Osteoblast (primary cell): ENCODE results near the gene RFTN1. TPM values are rescaled to one million over a fixed set of nuclear protein-coding genes. Genes with fewer than 3 reads are reported as not detected.
A peak's percentile ranks its signal among the peaks of the same experiment; 100 is the strongest.

Source experiments
- DNase-seq: peaks from one replicate; pipeline ENCODE4 v3.0.0; 2011; ENCODE audit warnings: low spot score, mixed read lengths; ENCODE audit not compliant: insufficient read length; ENCODE audit errors: missing footprints
- H2AFZ ChIP-seq: 2 replicates; pipeline ENCODE4 v1.6.0; 2011; ENCODE audit warnings: mild to moderate bottlenecking, low read length
- H3K27ac ChIP-seq: 2 replicates; pipeline ENCODE4 v1.5.1; 2011; ENCODE audit warnings: mild to moderate bottlenecking, low read depth, low read length, moderate library complexity
- H3K27me3 ChIP-seq: 2 replicates; pipeline ENCODE4 v1.6.0; 2012; ENCODE audit warnings: mild to moderate bottlenecking, control low read depth, inconsistent platforms, low read length, moderate library complexity; ENCODE audit not compliant: insufficient read depth
- H3K36me3 ChIP-seq: 2 replicates; pipeline ENCODE4 v1.5.1; 2011; ENCODE audit warnings: mild to moderate bottlenecking, low read length, control low read depth, moderate library complexity; ENCODE audit not compliant: insufficient read depth
- H3K4me1 ChIP-seq: 2 replicates; pipeline ENCODE4 v1.5.1; 2011; ENCODE audit warnings: mild to moderate bottlenecking, low read length, control low read depth, moderate library complexity; ENCODE audit not compliant: insufficient read depth
- H3K4me2 ChIP-seq: 2 replicates; pipeline ENCODE4 v1.6.0; 2011; ENCODE audit warnings: mild to moderate bottlenecking, low read length; ENCODE audit not compliant: insufficient read depth
- H3K4me3 ChIP-seq: fragments of 200-600 bp; sonication (generic); 3 replicates; pipeline ENCODE4 v1.5.1; 2012; ENCODE audit warnings: mild to moderate bottlenecking, low read length, inconsistent platforms; ENCODE audit not compliant: insufficient read depth
- H3K79me2 ChIP-seq: 2 replicates; pipeline ENCODE4 v1.6.0; 2012; ENCODE audit warnings: mild to moderate bottlenecking, low read length, control low read depth, inconsistent platforms; ENCODE audit not compliant: insufficient read depth
- H3K9me3 ChIP-seq: 2 replicates; pipeline ENCODE4 v1.5.1; 2011; ENCODE audit warnings: low read depth, low read length, control low read depth
- H4K20me1 ChIP-seq: 2 replicates; pipeline ENCODE4 v1.6.0; 2012; ENCODE audit warnings: mild to moderate bottlenecking, low read length, control low read depth; ENCODE audit not compliant: insufficient read depth
- CTCF ChIP-seq: IDR thresholded peaks from 2 replicates; pipeline ENCODE4 v1.5.1; 2011; ENCODE audit warnings: mild to moderate bottlenecking, low read depth, low read length, moderate library complexity; ENCODE audit errors: extremely low read depth
- total RNA-seq: library from RNA; depleted of rRNA; stranded (reverse); fragments of >200 nt; gene quantifications from 2 replicates; pipeline ENCODE4 v1.2.3, GENCODE V29; 2012

Gene RFTN1
- total RNA-seq, 1 donor = 99.2 TPM

GRCh38 chr3:16460273-16460672 is 53.2 kb downstream of the RFTN1 start:
- Histone ChIP-seq H3K27ac (no peak overlapping the region), H3K4me3 (no peak overlapping the region), H3K9me3 (no peaks in the 10 kb centered on the region), H3K27me3 (no peaks in the 10 kb centered on the region), H3K79me2 (peaks cover 30% of the 10 kb centered on the region), H4K20me1 (peaks cover 7% of the 10 kb centered on the region), H3K36me3 (no peaks in the 10 kb centered on the region), H3K4me2 (no peak overlapping the region), H3K4me1 (peaks cover 30% of the 10 kb centered on the region), H2AFZ (no peak overlapping the region)
- no peak for DNase-seq
- no peak for TF ChIP-seq CTCF

DNA sequence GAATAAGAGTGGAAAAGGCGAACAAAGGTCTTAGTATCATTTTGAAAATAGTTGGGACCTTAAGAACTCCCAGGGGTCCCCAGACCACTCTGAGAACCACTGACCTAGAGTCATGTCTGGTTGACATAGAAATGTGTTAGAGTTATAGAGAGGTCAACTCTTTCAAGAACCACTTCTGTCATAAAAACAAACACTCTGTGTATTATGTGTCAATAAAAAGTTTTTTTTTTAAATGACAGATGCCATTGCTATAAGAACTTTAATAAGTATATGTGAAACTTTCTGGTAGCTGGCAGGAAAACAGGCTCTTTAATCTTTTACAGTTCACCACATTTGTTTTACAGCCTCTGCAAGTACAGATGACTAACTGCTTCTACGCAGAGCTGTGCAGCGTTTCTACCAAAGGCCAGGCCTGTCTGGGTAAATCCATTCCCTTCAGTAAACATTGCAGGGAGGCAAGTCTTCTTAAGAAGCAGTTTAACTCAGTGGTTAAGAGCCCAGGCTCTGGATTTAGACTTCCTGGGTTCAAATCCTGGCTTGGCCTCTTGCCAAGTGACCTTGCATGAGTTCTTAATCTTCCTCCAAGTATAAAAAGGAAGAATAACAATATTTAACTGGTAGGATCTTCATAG is 56.6 kb downstream of the RFTN1 start:
- H3K79me2 ChIP-seq = peaks cover 31% of the 10 kb centered on the region
- no peak overlapping the region for H3K4me3 ChIP-seq
- DNase-seq = no peak
- no peaks in the 10 kb centered on the region for H3K36me3 ChIP-seq
- no peaks in the 10 kb centered on the region for H3K27me3 ChIP-seq
- peak overlapping the region; percentile 82 for H3K27ac ChIP-seq
- peaks cover 2% of the 10 kb centered on the region for H4K20me1 ChIP-seq
- H3K4me2 ChIP-seq = peak overlapping the region; percentile 10
- no peak for TF ChIP-seq CTCF
- H3K4me1 ChIP-seq = peaks cover 38% of the 10 kb centered on the region
- H3K9me3 ChIP-seq = no peaks in the 10 kb centered on the region
- no peak overlapping the region for H2AFZ ChIP-seq

DNA sequence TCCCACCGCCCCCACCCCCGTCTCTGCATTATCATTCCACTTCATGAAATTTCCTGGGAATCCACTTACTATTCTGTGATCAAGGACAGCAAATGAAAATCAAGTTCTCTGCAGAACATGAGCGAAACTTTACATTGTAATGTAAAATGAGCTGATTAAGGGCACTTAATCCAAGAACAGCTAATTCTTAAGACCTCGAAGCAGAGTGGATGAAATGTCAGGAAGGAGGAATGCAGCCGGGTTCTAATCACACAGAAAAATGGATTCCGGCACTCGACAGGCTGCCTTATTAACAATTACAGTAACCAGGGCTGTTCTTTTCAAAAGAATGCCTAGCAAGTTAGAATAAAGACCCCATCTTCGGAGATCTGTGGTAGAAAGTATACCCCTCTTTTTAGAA is 57.5 kb downstream of the RFTN1 start:
- H3K4me3 ChIP-seq = no peak overlapping the region
- peaks cover 40% of the 10 kb centered on the region for H3K4me1 ChIP-seq
- H4K20me1 ChIP-seq = no peaks in the 10 kb centered on the region
- peaks cover 38% of the 10 kb centered on the region for H3K79me2 ChIP-seq
- no peaks in the 10 kb centered on the region for H3K27me3 ChIP-seq
- DNase-seq = no peak
- TF ChIP-seq CTCF = no peak
- peak overlapping the region; percentile 82 for H3K27ac ChIP-seq
- H3K9me3 ChIP-seq = no peaks in the 10 kb centered on the region
- no peak overlapping the region for H3K4me2 ChIP-seq
- no peak overlapping the region for H2AFZ ChIP-seq
- H3K36me3 ChIP-seq = peaks cover 5% of the 10 kb centered on the region

DNA sequence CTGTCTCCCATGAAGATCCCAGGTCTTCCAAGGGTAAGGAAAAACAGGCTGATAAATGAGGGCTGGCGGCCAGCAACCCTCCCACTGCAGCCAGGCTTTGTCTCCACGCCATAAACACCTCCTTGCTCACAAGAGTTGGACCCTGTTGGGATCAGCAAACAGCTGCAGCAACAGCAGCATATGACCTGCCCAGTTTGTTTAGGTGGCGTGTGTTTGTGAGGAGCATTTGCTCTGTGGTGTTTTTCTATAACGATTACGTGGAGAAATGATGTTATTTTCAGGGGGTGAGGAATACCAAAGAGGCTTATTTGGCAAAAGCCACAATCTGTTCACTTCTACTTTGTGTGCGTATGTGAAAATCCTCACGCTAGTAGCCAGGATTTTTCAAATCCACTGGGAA is 58.5 kb downstream of the RFTN1 start:
- H3K4me2 ChIP-seq = peak overlapping the region; percentile 17

More for the DNA sequence above, 58.5 kb downstream of the RFTN1 start:
- no peak overlapping the region for H2AFZ ChIP-seq
- TF ChIP-seq CTCF = no peak
- H3K4me1 ChIP-seq = peaks cover 47% of the 10 kb centered on the region
- no peaks in the 10 kb centered on the region for H3K27me3 ChIP-seq
- peak overlapping the region; percentile 80 for H3K27ac ChIP-seq
- H3K79me2 ChIP-seq = peaks cover 43% of the 10 kb centered on the region
- H4K20me1 ChIP-seq = no peaks in the 10 kb centered on the region
- H3K9me3 ChIP-seq = no peaks in the 10 kb centered on the region
- no peak for DNase-seq
- H3K4me3 ChIP-seq = no peak overlapping the region
- peaks cover 5% of the 10 kb centered on the region for H3K36me3 ChIP-seq
